GM18498 (cell line): ENCODE results near the gene TCF12.

Experiments used
- ATAC-seq: cut with Tn5 transposase; IDR thresholded peaks from one replicate; pipeline ENCODE4 v1.9.1; 2021; ENCODE audit warnings: mild to moderate bottlenecking, moderate library complexity; ENCODE audit not compliant: unreplicated experiment

Gene TCF12

GRCh38 chr15:56918046-56918938 lies at the start of gene TCF12:
Gene TCF12, plus strand, starts transcription at chr15:56918644. Its CDS starts 1,270 bp downstream, at chr15:56919914.
- peak; percentile 75 for ATAC-seq

- ATAC-seq = no peak
Measured at GRCh38 chr15:56869573-56869972, 48.9 kb upstream of the TCF12 start.

- no peak for ATAC-seq
Measured at GRCh38 chr15:56871185-56871584, 47.3 kb upstream of the TCF12 start.

GRCh38 chr15:56871867-56872266 lies 46.6 kb upstream of the TCF12 start:
- no peak for ATAC-seq

GRCh38 chr15:56877255-56877970 lies 41.0 kb upstream of the TCF12 start:
- no peak for ATAC-seq

GRCh38 chr15:56879502-56879901 lies 38.9 kb upstream of the TCF12 start:
- no peak for ATAC-seq

- ATAC-seq = no peak
Measured at GRCh38 chr15:56883088-56883487, 35.4 kb upstream of the TCF12 start.

- ATAC-seq = no peak
Measured at GRCh38 chr15:56886363-56886931, 32.0 kb upstream of the TCF12 start.

- ATAC-seq = peak; percentile 93
Measured at GRCh38 chr15:56886932-56887781, 31.3 kb upstream of the TCF12 start.

- ATAC-seq = no peak
Measured at GRCh38 chr15:56887782-56888438, 30.5 kb upstream of the TCF12 start.

GRCh38 chr15:56890038-56890437 lies 28.4 kb upstream of the TCF12 start:
- ATAC-seq = no peak

- no peak for ATAC-seq
Measured at GRCh38 chr15:56891852-56892440, 26.5 kb upstream of the TCF12 start.

GRCh38 chr15:56892659-56893363 lies 25.6 kb upstream of the TCF12 start:
- no peak for ATAC-seq

- no peak for ATAC-seq
Measured at GRCh38 chr15:56893364-56893678, 25.1 kb upstream of the TCF12 start.

GRCh38 chr15:56894601-56895000 lies 23.8 kb upstream of the TCF12 start:
- no peak for ATAC-seq

- no peak for ATAC-seq
Measured at GRCh38 chr15:56901931-56902330, 16.5 kb upstream of the TCF12 start.

GRCh38 chr15:56906766-56907165 lies 11.7 kb upstream of the TCF12 start:
- ATAC-seq = no peak

- ATAC-seq = no peak
Measured at GRCh38 chr15:56910801-56911200, 7.6 kb upstream of the TCF12 start.

- ATAC-seq = no peak
Measured at GRCh38 chr15:56913241-56913640, 5.2 kb upstream of the TCF12 start.
